RPMI7951 (cell line): ENCODE results near the gene PRDX2. TPM values are rescaled to one million over a fixed set of nuclear protein-coding genes. Genes with fewer than 3 reads are reported as not detected.
"Not testable (repeated sequence)": the region's sequence is repeated elsewhere in the genome, so short reads cannot be mapped to it uniquely, and the experiment has no call there.

Experiments
- DNase-seq: peaks from one replicate; pipeline ENCODE4 v3.0.0-alpha.2; 2012; ENCODE audit warnings: low read depth
- total RNA-seq: library from RNA; depleted of rRNA; stranded (reverse); fragments of >200 nt; shearing (Covaris generic); gene quantifications from 2 replicates; pipeline ENCODE4 v1.2.3, GENCODE V29; 2014

PRDX2 gene
- total RNA-seq, 1 experiment from 2014 or later = 443 TPM

- DNase-seq = peak; percentile 33
Measured at GRCh38 chr19:12825254-12826131, 23.9 kb upstream of the PRDX2 start.

DNA sequence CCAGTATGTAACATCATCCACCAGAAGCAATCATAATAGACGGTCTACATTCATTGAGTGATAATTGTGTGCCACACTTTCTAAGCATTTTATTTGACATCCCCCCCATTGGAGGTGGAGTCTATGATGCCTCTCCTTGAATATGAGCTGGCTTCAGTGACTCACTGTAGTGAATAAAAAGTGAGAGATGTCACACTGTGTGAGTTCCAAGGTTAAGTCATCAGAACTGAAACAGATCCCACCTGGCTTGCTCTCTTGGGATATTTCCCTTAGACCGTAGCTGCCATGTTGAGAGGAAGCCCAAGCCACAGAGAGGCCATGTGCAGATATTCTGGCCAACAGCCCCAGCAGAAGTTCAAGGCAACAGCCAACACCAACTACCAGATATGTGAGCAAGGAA lies 20.2 kb upstream of the PRDX2 start:
- peak; percentile 19 for DNase-seq

DNA sequence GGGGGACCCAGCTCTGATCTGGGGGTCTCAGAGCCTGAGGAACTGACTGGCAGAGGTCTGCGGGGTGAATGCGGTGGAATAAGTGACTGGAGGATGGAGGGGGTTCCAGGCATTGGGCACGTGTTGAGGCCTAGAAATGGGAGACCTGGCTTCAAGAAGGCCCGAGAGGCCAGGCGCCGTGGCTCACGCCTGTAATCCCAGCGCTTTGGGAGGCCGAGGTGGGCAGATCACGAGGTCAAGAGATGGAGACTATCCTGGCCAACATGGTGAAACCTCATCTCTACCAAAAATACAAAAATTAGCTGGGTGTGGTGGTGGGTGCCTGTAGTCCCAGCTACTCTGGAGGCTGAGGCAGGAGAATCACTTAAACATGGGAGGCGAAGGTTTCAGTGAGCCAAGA lies 16.2 kb upstream of the PRDX2 start:
- not testable (repeated sequence) for DNase-seq

- not testable (repeated sequence) for DNase-seq
Measured at GRCh38 chr19:12817188-12817587, 15.6 kb upstream of the PRDX2 start.

DNA sequence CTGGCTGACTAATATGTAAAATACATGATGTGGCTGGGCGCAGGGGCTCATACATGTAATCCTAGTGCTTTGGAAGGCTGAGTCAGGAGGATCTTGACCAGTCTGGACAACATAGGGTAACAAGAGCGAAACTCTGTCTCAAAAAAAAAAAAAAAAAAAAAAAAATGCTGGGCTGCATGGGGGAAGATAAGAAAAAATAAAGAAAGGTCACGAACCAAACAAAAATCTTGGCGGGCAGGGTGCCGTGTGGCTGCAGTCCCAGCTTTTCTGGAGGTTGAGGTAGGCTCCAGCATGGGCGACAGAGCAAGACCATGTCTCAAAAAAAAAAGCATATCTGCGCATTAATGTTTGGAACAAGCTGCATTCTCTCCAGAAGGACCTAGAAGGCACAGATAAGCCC lies 13.5 kb upstream of the PRDX2 start:
- DNase-seq = no peak

DNA sequence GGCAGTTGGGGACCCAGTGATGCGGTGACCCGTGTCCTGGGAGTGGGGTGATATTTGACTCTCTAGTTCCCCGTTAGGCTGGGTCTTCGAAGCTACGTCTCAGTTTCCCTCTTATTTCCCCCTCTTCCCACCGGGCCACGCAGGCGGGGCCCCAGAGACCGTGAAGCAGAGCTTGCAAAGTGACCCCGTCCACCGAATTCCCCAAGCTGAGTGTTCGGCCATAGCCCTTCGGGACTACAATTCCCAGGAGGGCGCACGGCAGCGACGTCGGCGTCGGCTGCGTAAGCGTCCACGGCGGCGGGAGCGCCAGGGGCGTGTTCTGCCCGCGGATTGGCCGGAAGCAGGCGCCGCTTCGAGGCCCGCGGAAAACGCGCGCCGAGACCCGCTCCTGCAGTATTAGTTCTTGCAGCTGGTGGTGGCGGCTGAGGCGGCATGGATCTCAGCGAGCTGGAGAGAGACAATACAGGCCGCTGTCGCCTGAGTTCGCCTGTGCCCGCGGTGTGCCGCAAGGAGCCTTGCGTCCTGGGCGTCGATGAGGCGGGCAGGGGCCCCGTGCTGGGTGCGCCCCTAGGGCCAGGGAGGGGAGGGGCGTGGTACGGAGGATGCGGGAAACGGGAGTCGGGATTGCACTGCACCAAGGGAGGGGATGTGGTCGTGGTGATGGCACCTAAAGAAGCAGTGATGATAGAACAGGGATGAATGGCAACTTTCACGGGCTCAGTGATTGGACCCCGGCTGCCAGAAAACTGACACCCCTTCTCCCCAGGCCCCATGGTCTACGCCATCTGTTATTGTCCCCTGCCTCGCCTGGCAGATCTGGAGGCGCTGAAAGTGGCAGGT lies 4.9 kb upstream of the PRDX2 start, which contains the start of gene RNASEH2A:
RNASEH2A (plus strand) TSS at position 343 of the 840 bp plus-strand sequence; CDS start at position 433, 90 bp downstream.
- DNase-seq = peak; percentile 87

- no peak for DNase-seq
Measured at GRCh38 chr19:12804051-12804450, 2.5 kb upstream of the PRDX2 start.

GRCh38 chr19:12802267-12803106 lies 887 bp upstream of the PRDX2 start:
- DNase-seq = peak; percentile 28

DNA sequence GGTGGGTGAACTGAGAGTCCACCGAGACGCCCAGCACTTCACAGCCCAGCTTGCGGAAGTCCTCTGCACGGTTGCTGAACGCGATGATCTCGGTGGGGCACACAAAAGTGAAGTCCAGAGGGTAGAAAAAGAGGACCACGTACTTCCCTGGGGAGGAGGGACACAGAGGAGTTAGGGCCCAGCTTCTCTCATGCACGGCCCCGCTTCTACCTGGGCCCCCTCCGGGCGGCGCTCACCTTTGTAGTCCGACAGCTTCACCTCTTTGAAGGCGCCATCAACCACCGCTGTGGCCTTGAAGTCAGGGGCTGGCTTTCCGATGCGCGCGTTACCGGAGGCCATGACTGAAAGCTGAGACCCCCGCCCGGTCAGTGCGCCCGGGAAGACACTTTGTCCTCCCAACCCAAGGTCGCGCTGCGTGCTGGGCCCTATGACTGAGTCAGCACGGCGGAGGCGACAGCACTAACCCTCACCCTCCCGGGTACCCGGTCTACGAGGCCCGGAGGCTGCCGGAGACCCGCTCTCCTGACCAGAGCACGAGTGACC lies 606 bp downstream of the PRDX2 start:
- DNase-seq = no peak

- no peak for DNase-seq
Measured at GRCh38 chr19:12800466-12800770, 1.2 kb downstream of the PRDX2 start.

GRCh38 chr19:12799742-12800465 lies 1.7 kb downstream of the PRDX2 start:
- DNase-seq = no peak

DNA sequence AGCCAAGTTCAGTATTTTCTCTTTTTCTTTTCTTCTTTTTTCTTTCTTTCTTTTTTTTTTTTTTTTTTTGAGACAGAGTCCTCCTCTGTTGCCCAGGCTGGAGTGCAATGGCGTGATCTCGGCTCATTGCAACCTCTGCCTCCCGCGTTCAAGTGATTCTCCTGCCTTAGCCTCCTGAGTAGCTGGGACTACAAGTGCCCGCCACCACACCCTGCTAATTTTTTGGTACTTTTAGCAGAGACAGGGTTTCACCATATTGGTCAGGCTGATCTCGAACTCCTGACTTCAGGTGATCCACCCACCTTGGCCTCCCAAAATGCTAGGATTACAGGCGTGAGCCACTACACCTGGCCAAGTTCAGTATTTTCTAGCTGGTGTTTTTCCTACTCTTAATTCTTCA lies 4.0 kb downstream of the PRDX2 start:
- DNase-seq = not testable (repeated sequence)

- DNase-seq = no peak
Measured at GRCh38 chr19:12797141-12797587, 4.4 kb downstream of the PRDX2 start.

DNA sequence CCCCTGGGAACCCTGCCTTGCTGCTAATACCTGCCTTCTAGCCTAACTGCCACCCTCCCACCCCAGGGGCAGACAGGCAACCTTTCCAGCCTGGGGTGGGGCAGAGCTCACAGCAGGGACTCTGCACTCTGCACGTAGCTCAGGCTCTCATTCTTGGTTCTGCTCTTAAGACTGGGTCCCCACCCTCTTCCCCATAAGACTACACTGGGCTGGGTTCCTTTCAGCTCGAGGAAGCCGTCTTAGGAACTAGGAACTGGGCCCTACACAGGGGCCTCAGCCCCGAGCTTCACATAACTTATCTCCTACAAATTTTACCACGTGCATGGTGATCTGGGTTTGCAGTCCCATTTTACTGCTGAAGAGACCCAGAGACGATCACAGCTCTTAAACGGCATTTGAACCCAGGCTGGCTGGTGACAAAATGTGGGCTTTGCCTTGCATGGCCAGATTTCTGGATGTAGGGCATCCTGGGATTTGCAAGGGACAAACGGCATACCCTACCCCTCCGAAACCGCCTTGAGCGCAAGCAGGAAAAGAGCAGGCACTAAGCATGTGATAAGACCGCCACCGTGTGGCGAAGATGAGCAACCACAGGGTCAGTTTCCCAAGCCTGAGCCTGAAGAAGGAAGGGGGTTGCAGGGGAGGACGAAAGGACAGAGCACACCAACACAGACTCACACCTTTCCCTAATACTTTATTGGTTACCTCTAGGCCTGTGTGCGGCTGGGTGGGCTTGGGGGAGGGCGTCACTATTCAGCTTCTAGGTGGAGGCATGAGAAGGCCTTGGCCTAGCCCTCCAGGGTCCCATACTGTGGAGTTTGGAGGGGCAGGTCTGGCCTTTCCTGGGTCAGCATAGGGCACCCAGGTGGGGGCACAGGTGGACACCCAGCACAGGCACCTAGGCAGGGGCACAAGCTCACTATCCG lies 5.2 kb downstream of the PRDX2 start:
- DNase-seq = peak; percentile 77

GRCh38 chr19:12794971-12795381 lies 6.6 kb downstream of the PRDX2 start:
- no peak for DNase-seq

GRCh38 chr19:12794196-12794941 lies 7.2 kb downstream of the PRDX2 start:
- DNase-seq = no peak

- DNase-seq = peak; percentile 92
Measured at GRCh38 chr19:12793290-12794195, 8.1 kb downstream of the PRDX2 start.

DNA sequence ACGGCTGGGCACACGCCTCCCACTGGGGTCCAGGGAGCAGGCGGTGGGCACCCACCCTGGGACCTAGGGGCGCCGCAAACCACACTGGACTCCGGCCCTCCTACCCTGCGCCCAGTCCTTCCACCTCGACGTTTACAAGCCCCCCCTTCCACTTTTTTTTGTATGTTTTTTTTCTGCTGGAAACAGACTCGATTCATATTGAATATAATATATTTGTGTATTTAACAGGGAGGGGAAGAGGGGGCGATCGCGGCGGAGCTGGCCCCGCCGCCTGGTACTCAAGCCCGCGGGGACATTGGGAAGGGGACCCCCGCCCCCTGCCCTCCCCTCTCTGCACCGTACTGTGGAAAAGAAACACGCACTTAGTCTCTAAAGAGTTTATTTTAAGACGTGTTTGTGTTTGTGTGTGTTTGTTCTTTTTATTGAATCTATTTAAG lies 8.7 kb downstream of the PRDX2 start:
- no peak for DNase-seq
